ENCODE results near the gene LIMK2.
"Not testable (repeated sequence)": the region's sequence is repeated elsewhere in the genome, so short reads cannot be mapped to it uniquely, and the experiment has no call there.

The LIMK2 gene

DNA sequence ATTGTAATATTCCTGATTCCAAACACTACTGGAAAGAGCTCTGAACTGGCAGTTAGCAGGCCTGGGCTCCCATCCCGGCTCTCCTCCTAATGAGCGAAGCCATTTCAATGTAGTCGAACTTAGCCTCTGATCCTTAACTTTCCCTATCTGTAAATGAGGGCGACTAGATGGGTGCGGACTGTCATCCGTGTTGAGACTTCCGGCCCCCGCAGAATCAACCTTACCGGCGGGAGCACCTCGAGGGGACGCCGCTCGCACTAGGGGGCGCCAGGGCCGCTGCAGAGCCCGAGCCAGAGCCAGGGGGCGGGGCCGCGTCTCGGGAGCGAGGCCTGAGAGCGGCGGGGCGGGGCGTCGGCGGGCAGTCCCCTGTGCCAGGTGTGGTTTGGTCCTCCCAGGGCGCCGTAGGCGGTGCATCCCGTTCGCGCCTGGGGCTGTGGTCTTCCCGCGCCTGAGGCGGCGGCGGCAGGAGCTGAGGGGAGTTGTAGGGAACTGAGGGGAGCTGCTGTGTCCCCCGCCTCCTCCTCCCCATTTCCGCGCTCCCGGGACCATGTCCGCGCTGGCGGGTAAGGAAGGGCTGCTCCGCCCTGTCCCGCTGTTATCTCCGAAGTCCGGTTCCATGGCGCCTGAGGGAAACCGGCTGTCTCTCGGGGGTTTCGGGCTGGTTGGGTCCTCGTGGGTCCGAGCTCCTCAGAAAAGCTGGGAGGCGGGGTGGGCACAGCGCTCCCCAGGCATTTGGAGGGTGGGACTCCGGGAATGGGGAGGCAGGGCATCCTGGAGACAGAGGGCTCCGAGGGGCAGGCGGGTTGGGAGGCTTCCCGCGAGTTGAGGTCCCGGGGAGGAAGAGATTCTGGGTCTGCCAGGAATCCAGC, at the start of gene LIMK2:
LIMK2 (plus strand) TSS at position 437 of the 869 bp plus-strand sequence; CDS start at position 548, 111 bp downstream.
- peak; percentile 87 for DNase-seq

DNA sequence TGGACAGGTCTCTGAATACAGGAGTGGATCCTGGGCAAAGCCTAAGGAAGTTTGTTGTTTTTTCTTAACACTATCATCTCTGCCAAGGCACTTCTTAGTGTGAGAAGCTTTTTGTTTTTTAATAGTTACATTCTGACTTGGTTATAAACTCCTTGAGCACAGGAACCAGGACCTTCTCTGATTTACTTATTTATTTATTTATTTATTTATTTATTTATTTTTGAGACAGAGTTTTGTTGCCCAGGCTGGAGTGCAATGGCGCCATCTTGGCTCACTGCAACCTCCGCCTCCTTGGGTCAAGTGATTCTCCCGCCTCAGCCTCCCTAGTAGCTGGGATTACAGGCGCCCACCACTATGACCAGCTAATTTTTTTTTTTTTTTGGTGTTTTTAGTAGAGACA, 41.1 kb upstream of the LIMK2 start:
- no peak for DNase-seq

DNA sequence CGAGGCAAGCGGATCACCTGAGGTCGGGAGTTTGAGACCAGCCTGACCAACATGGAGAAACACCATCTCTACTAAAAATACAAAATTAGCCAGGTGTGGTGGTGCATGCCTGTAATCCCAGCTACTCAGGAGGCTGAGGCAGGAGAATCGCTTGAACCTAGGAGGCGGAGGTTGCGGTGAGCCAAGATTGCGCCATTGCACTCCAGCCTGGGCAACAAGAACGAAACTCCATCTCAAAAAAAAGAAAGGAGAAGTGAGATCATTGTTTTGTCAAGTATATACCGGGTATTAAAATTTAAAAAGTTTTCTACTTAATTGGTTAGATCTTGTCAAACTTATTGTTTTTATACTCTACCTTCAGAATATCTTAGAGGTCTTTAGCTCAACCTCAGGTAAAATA, 40.4 kb upstream of the LIMK2 start:
- not testable (repeated sequence) for DNase-seq

DNA sequence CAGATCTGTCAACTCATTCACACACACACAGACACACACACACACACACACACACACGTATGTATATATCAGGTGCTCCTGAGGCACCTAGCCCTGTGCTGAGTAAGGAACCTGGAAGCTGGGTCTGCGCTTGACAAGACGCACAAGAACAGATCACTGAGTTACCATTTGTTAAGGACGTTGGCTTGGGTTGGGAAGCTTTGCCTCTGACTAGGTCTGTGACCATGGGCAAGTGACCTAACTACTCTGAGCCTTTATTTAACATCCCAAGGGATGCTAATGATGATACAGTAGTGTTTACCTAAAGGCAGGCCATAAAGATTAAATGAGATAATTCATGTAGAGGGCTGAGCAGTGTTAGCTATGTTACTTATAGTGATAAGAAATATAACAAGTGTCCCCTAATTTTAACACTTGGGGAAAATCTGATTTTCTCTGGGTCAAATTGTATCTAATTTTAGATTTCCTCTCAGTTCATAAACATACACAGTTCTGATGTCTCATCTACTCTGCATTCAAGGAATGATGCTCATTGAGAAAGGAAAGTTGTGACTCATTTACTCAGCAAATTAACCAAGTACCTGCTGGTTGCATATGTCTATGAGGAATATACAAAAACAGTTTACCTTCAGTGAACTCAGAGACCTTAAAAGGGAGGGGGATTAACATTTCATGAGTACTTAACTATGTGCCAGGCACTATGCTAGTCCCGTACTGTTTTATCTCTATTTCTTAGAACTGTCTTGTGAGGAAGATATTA, 38.5 kb upstream of the LIMK2 start:
- no peak for DNase-seq

DNA sequence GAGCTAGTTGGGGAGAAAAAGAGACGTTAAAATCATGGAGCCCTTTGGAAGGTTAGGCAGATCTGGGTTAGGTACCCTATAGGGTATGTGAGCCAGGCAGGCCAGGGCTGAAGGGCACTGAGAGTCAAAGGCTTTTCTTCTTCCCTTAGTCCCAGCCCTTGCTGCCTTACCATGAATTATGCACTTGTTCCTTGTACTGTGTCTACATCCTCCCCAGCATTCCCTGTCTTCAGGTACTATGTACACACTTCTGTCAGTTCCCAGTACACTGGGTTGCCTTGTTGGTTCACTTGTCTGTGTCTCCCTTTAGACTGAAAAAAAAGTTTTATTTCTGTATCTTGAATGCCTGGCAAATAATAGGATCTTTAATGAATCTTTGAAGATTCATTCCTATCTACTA, 35.2 kb upstream of the LIMK2 start:
- no peak for DNase-seq

GRCh38 chr22:31177420-31178162, 34.5 kb upstream of the LIMK2 start:
- no peak for DNase-seq

DNA sequence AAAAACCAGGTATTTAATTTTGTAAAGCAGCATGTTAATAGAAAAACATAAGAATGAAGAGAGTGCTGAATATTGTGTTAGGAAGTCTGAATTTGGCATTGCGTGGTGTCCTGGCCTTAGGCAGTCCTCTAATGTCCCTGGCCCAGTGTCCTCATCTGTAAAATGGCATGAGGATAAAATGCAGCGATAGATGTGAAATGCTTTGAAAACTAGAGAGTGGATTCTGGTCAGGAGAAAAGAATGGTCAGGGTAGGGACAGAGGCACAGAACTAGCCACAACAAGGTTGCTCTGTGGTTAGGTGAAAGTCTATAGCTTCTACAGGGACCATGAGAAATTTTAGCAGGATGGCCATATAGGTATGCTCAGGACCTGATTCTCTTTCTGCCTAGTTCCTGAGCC, 33.2 kb upstream of the LIMK2 start:
- DNase-seq: no peak

DNA sequence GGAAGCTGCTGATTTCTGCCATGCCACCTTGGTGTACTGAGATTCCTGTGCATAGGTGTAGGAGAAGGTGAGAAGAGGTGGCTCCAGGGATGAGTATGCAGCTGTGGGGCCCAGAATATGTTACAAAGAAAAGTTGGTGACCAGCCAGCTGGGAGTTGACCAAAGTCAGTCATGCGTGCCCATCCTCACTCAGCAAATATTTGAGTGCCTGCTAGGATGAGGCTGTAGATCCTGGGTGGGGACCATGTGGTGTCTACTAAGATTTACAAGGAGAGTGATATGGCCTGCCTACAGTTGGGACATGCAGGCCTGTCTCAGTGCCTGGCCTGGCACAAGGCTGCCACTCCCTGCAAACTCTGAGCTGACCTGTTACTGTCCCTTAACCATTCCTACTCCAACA, 32.8 kb upstream of the LIMK2 start:
- DNase-seq: no peak

DNA sequence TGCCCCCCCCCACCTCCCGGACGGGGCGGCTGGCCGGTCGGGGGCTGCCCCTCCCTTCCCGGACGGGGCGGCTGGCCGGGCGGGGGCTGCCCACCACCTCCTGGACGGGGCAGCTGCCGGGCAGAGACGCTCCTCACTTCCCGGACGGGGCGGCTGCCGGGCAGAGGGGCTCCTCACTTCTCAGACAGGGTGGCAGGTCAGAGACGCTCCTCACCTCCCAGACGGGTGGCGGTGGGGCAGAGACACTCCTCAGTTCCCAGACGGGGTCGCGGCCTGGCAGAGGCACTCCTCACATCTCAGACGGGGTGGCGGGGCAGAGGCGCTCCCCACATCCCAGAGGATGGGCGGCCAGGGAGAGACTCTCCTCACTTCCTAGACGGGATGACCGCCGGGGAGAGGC, 28.1 kb upstream of the LIMK2 start:
- DNase-seq: no peak

DNA sequence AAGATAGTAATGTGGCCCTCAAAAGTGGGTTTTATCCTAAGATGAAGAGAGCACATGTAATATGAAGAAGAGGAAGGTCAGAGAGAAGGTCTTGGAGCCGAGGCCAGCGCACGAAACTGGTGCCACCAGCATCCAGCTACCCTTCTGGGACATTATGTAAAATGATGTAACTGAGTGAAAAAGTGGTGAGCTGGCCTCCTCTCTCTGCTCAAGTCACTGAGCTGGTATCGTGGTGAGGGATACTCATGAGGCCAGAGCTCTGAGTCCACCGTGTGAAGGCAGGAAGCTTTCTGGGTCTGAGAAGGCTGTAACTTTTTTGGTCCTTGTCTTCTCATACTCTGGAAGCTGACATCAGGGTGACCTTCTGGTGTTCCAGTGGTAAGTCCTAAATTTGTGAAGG, 27.0 kb upstream of the LIMK2 start:
- no peak for DNase-seq

GRCh38 chr22:31187627-31188026, 24.5 kb upstream of the LIMK2 start:
- no peak for DNase-seq

GRCh38 chr22:31192513-31192912, 19.6 kb upstream of the LIMK2 start:
- no peak for DNase-seq

DNA sequence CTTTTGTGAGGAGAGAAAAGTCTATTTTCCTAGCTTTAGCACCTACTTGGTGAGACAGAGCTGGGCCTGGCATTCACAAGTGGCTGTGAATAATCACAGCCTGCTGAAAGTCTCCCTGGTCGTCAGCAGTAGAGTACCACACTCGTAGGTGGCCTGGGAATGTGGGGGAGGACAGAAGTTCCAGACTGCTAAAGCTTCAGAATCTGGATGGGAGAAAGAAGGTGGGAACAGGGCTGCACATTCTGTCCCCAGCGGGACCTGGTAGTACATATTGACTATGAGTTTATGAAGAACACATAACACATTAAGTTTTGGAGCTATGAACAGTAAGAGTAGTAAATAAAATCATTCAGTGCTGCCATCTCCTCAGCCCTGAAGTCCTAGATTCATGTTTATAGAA, 19.0 kb upstream of the LIMK2 start:
- DNase-seq: no peak

GRCh38 chr22:31194681-31195080, 17.4 kb upstream of the LIMK2 start:
- not testable (repeated sequence) for DNase-seq

- DNase-seq: no peak
Observed at GRCh38 chr22:31199187-31199586, 12.9 kb upstream of the LIMK2 start.

GRCh38 chr22:31204352-31204984, 7.6 kb upstream of the LIMK2 start:
- not testable (repeated sequence) for DNase-seq

DNA sequence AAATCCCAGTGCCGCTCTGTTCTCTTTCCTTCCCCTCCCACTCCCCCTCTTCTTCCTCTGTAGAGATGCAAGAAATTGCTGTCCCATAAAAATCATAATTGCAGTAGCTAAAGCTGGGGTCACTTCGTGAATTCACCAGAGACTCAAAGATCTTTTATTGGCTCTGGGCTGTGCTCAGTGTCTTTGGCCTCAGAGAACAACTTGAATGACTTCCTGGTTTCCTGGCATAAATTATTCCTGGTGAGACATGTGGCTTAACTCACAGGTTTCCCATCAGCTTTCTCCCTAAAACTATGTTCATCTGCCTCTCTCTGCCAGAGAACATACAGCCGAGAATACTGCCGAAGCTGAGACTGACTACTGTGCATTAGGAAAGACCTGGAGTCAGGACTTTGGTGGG, 7.0 kb upstream of the LIMK2 start:
- DNase-seq: not testable (repeated sequence)

- DNase-seq: not testable (repeated sequence)
Observed at GRCh38 chr22:31206460-31206859, 5.6 kb upstream of the LIMK2 start.

DNA sequence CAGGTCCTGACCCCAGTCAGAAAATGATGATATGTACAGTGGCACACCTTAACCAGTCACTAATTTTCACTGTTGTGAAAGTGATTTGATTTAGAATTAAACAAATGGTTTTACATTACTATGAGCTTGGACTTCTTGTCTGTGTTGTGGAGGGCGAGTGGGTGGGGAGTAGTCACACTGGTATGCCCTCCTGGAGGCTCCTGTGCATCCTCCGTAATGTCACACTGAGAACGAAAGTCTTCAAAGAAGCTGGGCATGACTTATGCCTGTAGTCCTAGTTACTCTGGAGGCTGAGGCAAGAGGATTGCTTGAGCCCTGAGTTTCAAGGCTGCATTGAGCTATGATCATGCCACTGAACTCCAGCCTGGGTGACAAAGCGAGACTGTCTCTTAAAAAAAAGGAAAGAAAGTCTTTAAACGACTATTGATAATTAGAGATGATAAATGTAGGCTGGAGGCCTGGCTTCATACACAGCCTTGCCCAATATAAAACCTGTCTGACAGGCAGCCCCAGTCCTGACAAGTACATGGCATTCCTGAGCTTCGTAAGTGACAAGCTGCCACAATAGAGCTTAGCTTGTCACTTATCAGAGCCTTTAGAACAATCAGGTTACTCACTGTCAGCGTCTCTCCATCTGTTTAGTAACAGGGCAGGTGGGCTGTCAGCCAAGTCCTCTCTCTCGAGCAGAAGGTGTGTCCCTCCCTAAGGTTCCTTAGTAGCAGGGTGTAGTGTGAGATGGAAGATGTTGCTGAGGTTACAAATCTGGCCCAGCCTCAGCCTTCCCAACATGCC, 5.0 kb upstream of the LIMK2 start:
- DNase-seq: no peak

DNA sequence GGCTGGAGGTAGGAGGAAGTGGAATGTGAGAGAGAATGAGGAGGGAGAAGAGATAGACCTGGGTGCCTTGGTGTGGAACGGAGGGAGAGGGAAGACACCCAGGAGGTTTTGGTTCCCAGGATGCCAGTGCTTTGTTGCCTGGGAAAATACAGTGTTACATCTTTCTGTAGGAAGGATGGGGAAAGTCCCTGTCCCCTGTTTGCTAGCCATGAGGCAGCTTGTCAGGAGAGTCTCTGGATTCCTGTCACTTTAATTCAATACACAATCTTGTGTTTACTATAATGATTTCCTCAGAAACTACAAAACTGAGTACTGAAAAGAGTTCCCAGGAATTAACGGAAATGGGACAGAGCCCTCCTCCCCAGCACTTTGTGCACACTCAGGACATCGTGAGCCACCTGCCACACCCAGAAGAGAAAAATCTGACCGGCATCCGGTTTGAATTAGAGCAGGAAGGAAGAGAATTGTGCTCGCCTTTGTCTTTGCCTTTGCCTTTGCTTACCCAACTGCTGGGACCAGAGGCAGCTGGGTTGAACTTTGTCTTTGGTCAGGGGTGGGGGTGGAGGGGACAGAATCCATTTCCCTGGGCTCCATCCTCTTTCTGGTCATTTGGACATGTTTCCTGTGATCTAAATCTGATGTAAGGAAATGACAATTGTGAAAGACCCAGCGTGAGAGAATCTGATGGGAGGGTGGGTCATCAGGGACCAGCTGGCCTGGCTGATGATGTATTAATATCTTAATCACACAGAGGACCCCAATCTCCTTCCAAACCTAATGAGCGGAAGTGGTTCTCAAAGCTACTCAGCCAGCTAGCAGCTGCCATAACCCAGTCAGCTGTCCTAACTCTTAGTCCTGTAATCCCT, 1.3 kb upstream of the LIMK2 start:
- no peak for DNase-seq

DNA sequence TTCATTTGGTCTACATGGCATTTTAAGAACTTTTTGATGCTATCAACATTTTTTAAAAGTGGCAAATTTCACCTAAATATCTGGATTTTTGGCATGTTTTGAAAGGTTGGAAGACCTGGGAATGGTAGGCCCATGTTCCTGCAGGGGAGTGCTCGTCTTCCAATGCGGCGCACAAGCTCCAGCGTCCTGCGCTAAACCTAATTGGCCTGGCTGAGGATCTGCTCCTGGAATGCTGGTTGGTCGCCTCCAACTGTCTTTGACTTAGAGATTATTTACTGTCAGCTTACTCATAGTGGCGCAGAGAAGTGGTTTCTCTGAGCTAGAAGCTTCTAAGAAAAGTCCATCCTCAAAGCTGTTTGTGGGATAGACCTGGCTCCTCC, 626 bp upstream of the LIMK2 start:
- no peak for DNase-seq

Measured in KG1 (cell line).